Suprapubic skin (tissue), 4 donors: ENCODE measurements around the gene ACTN2. TPM values are rescaled to one million over a fixed set of nuclear protein-coding genes. Genes with fewer than 3 reads are reported as not detected.

Experiments
- DNase-seq, 2 donors: peaks; one replicate each; pipeline ENCODE4 v3.0.0-alpha.2; 2019; ENCODE audit warnings: low spot score in 2 of 2
- H3K27ac ChIP-seq: fragments of 200-600 bp; sonication (generic); one replicate; pipeline ENCODE4 v1.5.1; 2019
- H3K27me3 ChIP-seq: fragments of 200-600 bp; sonication (generic); one replicate; pipeline ENCODE4 v1.5.1; 2019
- H3K36me3 ChIP-seq: fragments of 200-600 bp; sonication (generic); one replicate; pipeline ENCODE4 v1.5.1; 2019
- H3K4me1 ChIP-seq: fragments of 200-600 bp; sonication (generic); one replicate; pipeline ENCODE4 v1.5.1; 2019
- H3K4me3 ChIP-seq: fragments of 200-600 bp; sonication (generic); one replicate; pipeline ENCODE4 v1.5.1; 2019; ENCODE audit warnings: mild to moderate bottlenecking
- H3K9me3 ChIP-seq: fragments of 200-600 bp; sonication (generic); one replicate; pipeline ENCODE4 v1.5.1; 2019
- EP300 ChIP-seq: sonication (generic); formaldehyde crosslinking; IDR thresholded peaks from one replicate; pipeline ENCODE4 v1.6.1; 2017; ENCODE audit warnings: antibody characterized with exemption
- POLR2A ChIP-seq, 2 donors: fragments of 450-650 bp; IDR thresholded peaks; one replicate each; pipeline ENCODE4 v1.6.1; 2017; ENCODE audit warnings: antibody characterized with exemption in 2 of 2, mild to moderate bottlenecking in 2 of 2, moderate library complexity in 2 of 2
- POLR2AphosphoS5 ChIP-seq, 3 donors: sonication (generic); formaldehyde crosslinking; IDR thresholded peaks; one replicate each; pipeline ENCODE4 v1.6.1; 2017; ENCODE audit warnings: antibody characterized with exemption in 3 of 3
- WGBS: methylation state at CpG from one replicate; pipeline ENCODE4 v1.1.5; 2018; 5-methylcytosine and 5-hydroxymethylcytosine counted together
- total RNA-seq, 4 donors: library from RNA; depleted of rRNA; stranded (reverse); fragments of >200 nt; gene quantifications; one replicate each; pipeline ENCODE4 v1.1.0, GENCODE V29; 2016
- TF ChIP-seq, protein P1 (sequence below), 2 donors: fragments of 200-600 bp in 1 of 2; fragments of 450-650 bp in 1 of 2; sonication (generic) in 1 of 2; IDR thresholded peaks; one replicate each; pipeline ENCODE4 v1.5.1; 2016 to 2019; ENCODE audit warnings: antibody characterized with exemption in 2 of 2, mild to moderate bottlenecking in 1 of 2, moderate library complexity in 1 of 2

The ACTN2 gene
- total RNA-seq, 4 donors from 2014 or later = 1.1 TPM; not detected in 3

DNA sequence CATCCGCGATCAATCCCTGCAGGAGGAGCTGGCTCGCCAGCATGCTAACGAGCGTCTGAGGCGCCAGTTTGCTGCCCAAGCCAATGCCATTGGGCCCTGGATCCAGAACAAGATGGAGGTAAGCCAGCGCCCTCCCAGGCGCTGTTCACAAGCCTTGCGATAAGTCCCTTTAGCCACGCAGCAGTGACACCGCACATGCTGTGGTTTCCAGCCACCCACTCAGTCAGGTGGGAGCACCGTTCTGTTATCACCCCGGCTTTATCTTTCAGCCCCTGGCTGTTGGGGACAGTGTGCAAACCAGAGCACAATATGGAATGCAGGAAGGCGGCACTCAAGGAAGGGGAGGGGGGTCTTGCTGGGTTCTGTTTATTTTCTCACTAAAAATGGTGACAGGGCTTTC, 67.7 kb downstream of the ACTN2 start:
- TF ChIP-seq POLR2A (IDR thresholded peaks at IDR 0.05) = no peak
- TF ChIP-seq, protein P1, sequence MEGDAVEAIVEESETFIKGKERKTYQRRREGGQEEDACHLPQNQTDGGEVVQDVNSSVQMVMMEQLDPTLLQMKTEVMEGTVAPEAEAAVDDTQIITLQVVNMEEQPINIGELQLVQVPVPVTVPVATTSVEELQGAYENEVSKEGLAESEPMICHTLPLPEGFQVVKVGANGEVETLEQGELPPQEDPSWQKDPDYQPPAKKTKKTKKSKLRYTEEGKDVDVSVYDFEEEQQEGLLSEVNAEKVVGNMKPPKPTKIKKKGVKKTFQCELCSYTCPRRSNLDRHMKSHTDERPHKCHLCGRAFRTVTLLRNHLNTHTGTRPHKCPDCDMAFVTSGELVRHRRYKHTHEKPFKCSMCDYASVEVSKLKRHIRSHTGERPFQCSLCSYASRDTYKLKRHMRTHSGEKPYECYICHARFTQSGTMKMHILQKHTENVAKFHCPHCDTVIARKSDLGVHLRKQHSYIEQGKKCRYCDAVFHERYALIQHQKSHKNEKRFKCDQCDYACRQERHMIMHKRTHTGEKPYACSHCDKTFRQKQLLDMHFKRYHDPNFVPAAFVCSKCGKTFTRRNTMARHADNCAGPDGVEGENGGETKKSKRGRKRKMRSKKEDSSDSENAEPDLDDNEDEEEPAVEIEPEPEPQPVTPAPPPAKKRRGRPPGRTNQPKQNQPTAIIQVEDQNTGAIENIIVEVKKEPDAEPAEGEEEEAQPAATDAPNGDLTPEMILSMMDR (IDR thresholded peaks at IDR 0.05) = no peak
- TF ChIP-seq POLR2AphosphoS5 (IDR thresholded peaks at IDR 0.05) = no peak
- TF ChIP-seq EP300 = no peak
- Histone ChIP-seq H3K4me1 (no peaks in the 10 kb centered on the region), H3K4me3 (no peak overlapping the region), H3K9me3 (no peaks in the 10 kb centered on the region), H3K27ac (no peak overlapping the region), H3K27me3 (no peaks in the 10 kb centered on the region), H3K36me3 (no peaks in the 10 kb centered on the region)
- DNase-seq = no peak
- 91% methylated on average over 14 of the region's 14 CpGs for WGBS

GRCh38 chr1:236754525-236755210, 68.4 kb downstream of the ACTN2 start:
- no peaks in the 10 kb centered on the region for H3K9me3 ChIP-seq
- H3K27ac ChIP-seq = no peak overlapping the region
- no peak overlapping the region for H3K4me3 ChIP-seq
- H3K36me3 ChIP-seq = no peaks in the 10 kb centered on the region
- 84% methylated on average over 18 of the region's 18 CpGs for WGBS
- no peaks in the 10 kb centered on the region for H3K27me3 ChIP-seq
- DNase-seq = no peak
- TF ChIP-seq POLR2AphosphoS5 (IDR thresholded peaks at IDR 0.05) (no peak), EP300 (no peak), POLR2A (IDR thresholded peaks at IDR 0.05) (no peak)
- TF ChIP-seq, protein P1 (IDR thresholded peaks at IDR 0.05) = no peak
- no peaks in the 10 kb centered on the region for H3K4me1 ChIP-seq

DNA sequence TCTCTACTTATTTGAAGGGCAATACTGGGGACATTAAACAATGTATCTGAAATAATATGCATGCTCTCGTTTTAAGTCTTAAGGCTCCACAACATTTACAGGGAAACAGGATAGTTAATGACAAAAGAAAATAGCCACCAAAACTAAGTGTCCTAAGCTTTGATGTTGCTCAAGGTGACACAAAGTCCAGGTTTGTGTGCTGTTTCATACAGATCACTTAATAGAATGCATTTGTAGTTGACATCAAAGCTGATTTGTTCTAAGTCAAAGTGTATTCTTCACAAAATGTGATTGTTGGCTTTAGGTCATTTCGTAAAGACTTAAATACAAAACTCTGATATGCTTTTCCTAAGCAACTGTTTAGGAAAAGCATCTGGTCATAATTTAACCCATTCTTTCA, 71.3 kb downstream of the ACTN2 start:
- WGBS = 72% methylated on average over 2 of the region's 2 CpGs
- Histone ChIP-seq H3K4me1 (no peaks in the 10 kb centered on the region), H3K27me3 (no peaks in the 10 kb centered on the region), H3K4me3 (no peak overlapping the region), H3K9me3 (no peaks in the 10 kb centered on the region), H3K27ac (no peak overlapping the region), H3K36me3 (no peaks in the 10 kb centered on the region)
- no peak for DNase-seq
- TF ChIP-seq POLR2A (IDR thresholded peaks at IDR 0.05) (no peak), EP300 (no peak), POLR2AphosphoS5 (IDR thresholded peaks at IDR 0.05) (no peak)
- TF ChIP-seq, protein P1 (IDR thresholded peaks at IDR 0.05) = no peak

GRCh38 chr1:236759252-236759859, 73.1 kb downstream of the ACTN2 start:
- no peak for DNase-seq
- 51% methylated on average over 3 of the region's 3 CpGs for WGBS

DNA sequence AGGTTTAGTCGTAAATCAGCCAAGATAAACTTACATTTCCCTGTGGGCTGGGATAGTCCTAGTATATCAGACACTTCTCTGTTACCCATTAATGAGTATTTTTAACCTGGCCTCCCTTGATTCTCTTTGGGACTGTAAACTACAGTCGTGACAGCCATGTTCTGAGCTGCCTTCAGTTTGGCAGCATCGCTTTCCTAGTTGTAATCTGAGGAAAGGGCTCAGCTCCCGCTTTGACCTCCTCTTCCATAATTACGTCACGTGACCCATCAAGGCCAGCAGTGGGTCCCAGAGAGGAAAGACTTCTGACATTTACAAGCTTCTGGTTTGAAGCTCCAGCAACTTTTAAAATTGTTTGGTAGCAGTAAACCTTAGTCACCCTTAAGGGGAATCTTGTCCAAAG, 74.2 kb downstream of the ACTN2 start:
- Histone ChIP-seq H3K4me1 (no peaks in the 10 kb centered on the region), H3K9me3 (no peaks in the 10 kb centered on the region), H3K27ac (no peak overlapping the region), H3K36me3 (no peaks in the 10 kb centered on the region), H3K4me3 (no peak overlapping the region), H3K27me3 (no peaks in the 10 kb centered on the region)
- 60% methylated on average over 6 of the region's 6 CpGs for WGBS
- DNase-seq = no peak
- TF ChIP-seq POLR2AphosphoS5 (IDR thresholded peaks at IDR 0.05) (no peak), EP300 (no peak), POLR2A (IDR thresholded peaks at IDR 0.05) (no peak)
- TF ChIP-seq, protein P1 (IDR thresholded peaks at IDR 0.05) = no peak

More at GRCh38 chr1:236759252-236759859, 73.1 kb downstream of the ACTN2 start:
- Histone ChIP-seq H3K4me1 (no peaks in the 10 kb centered on the region), H3K27me3 (no peaks in the 10 kb centered on the region), H3K27ac (no peak overlapping the region), H3K4me3 (no peak overlapping the region), H3K36me3 (no peaks in the 10 kb centered on the region), H3K9me3 (no peaks in the 10 kb centered on the region)
- no peak for TF ChIP-seq EP300
- TF ChIP-seq POLR2AphosphoS5 (IDR thresholded peaks at IDR 0.05) = no peak
- no peak for TF ChIP-seq POLR2A (IDR thresholded peaks at IDR 0.05)
- TF ChIP-seq, protein P1 (IDR thresholded peaks at IDR 0.05) = peak; percentile 13 to 48
